Natural killer cell treated with Interleukin-12 subunit alpha and Interleukin-12 subunit beta and Interleukin-15 and Interleukin-18, amount 100 ng/mL, for 72 hours (primary cell): Measurements from ENCODE around the gene BIK. TPM values are rescaled to one million over a fixed set of nuclear protein-coding genes. Genes with fewer than 3 reads are reported as not detected.

Source experiments
- ATAC-seq, 2 donors: fragments of 150-1000 bp; cut with Tn5 transposase in 1 of 2; sonication (Bioruptor Pico), chemical (Tn5 transposase) in 1 of 2; 2 replicates each; pipeline ENCODE4 v1.10.0; 2021
- DNase-seq: peaks from one replicate; pipeline ENCODE4 v3.0.0; 2022; ENCODE audit warnings: low spot score
- H3K27ac Mint-ChIP-seq, 2 donors: 1 replicate in 1 of 2; 2 replicates in 1 of 2; pipeline ENCODE4 v1.8.0; 2022; ENCODE audit warnings: mixed read lengths in 2 of 2, mild to moderate bottlenecking in 1 of 2, moderate library complexity in 1 of 2
- H3K27me3 Mint-ChIP-seq, 2 donors: 1 replicate in 1 of 2; 2 replicates in 1 of 2; pipeline ENCODE4 v1.8.0; 2022; ENCODE audit warnings: mixed read lengths in 2 of 2
- H3K36me3 Mint-ChIP-seq: one replicate; pipeline ENCODE4 v1.8.0; 2022; ENCODE audit warnings: mixed read lengths
- H3K4me1 Mint-ChIP-seq, 2 donors: 1 replicate in 1 of 2; 2 replicates in 1 of 2; pipeline ENCODE4 v1.8.0; 2022; ENCODE audit warnings: low read depth in 2 of 2, mixed read lengths in 2 of 2, mild to moderate bottlenecking in 1 of 2
- H3K4me3 Mint-ChIP-seq: one replicate; pipeline ENCODE4 v1.8.0; 2022; ENCODE audit warnings: mixed read lengths
- H3K9me3 Mint-ChIP-seq: 2 replicates; pipeline ENCODE4 v1.8.0; 2022; ENCODE audit warnings: mixed read lengths
- total RNA-seq, 2 donors: library from RNA; stranded (reverse); gene quantifications; one replicate each; pipeline ENCODE4 v1.2.3, GENCODE V29; 2022

BIK gene
- total RNA-seq, 2 donors from 2014 or later: not detected

DNA sequence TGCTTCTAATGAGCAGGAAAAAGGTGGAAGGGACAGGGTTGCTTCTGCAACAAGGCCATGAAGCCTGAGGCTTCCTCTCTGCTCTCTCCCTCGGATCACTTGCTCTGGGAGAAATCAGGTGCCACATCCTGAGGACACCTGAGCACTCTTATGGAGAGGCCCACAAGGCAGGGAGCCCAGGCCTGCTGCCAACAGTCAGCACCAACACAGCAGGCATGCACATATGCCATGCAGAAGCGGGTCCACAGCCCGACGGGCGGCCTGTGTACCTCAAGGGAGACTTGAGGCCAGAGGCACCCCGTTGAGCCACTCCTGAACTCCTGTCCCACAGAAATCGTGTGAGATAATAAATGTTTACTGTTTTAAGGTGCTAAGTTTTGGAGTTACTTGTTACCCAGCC, 66.9 kb downstream of the BIK start:
- no peak overlapping the region for H3K4me3 Mint-ChIP-seq
- H3K9me3 Mint-ChIP-seq: no peaks in the 10 kb centered on the region
- no peaks in the 10 kb centered on the region for H3K36me3 Mint-ChIP-seq
- H3K4me1 Mint-ChIP-seq: peaks cover 0 to 3% of the 10 kb centered on the region in 2 donors
- no peak overlapping the region for H3K27ac Mint-ChIP-seq
- DNase-seq (no peak), ATAC-seq (no peak)
- H3K27me3 Mint-ChIP-seq: no peaks in the 10 kb centered on the region

Other genes starting within 250 kb of the BIK start
- gene PACSIN2, start 95.6 kb upstream of the BIK start, total RNA-seq: 10 to 100 TPM; 34.5 to 64.0 TPM
- 1 to 10 TPM in 1 of 2 donors, under 1 TPM in 1; 0.95 to 2.6 TPM for gene TTLL1, start 21.4 kb upstream of the BIK start, total RNA-seq
- 10 to 100 TPM; 11.6 to 23.9 TPM for gene MCAT, start 32.6 kb downstream of the BIK start, total RNA-seq
- gene TSPO, start 40.8 kb downstream of the BIK start, total RNA-seq: 100 to 1,000 TPM in 1 of 2 donors, 10 to 100 TPM in 1; 76.4 to 110 TPM
- 10 to 100 TPM; 23.6 to 79.0 TPM for gene TTLL12, start 76.4 kb downstream of the BIK start, total RNA-seq
- under 1 TPM in 1 of 2 donors, not detected in 1; 0.14 TPM for gene SCUBE1, start 232.6 kb downstream of the BIK start, total RNA-seq